IMR-90 (cell line): ENCODE results near the gene BORA. TPM values are rescaled to one million over a fixed set of nuclear protein-coding genes. Genes with fewer than 3 reads are reported as not detected.
A peak's percentile ranks its signal among the peaks of the same experiment; 100 is the strongest.

ENCODE experiments used
- ATAC-seq: fragments of 200-7000 bp; cut with Tn5 transposase; 2 replicates; pipeline ENCODE4 v1.9.1; 2020; ENCODE audit warnings: low read depth, mild to moderate bottlenecking, moderate library complexity
- BruUV-seq: library from RNA; stranded (reverse); fragments of 400-500 nt; replicated peaks from 2 replicates; lab custom pipeline; 2021; lab: Mats Ljungman, UMichigan
- CTCF ChIA-PET: fragments of 300-600 bp; formaldehyde crosslinking; extraction: SDS; loops from one replicate; lab custom pipeline; 2021; ENCODE audit warnings: antibody characterized with exemption; lab: Yijun Ruan, JAX
- POLR2A ChIA-PET: fragments of 300-600 bp; sonication (Branson Sonifier 250); formaldehyde crosslinking; loops from one replicate; lab custom pipeline; 2022; ENCODE audit warnings: antibody characterized with exemption; ENCODE audit not compliant: unreplicated experiment; lab: Charles Lee
- DNase-seq: peaks from one replicate; pipeline ENCODE4 v3.0.0; 2013
- H2AFZ ChIP-seq: replicated peaks from 2 replicates; pipeline ENCODE3; 2013; ENCODE audit warnings: low read length, mild to moderate bottlenecking; ENCODE audit not compliant: poor library complexity
- H2AK5ac ChIP-seq: 2 replicates; pipeline ENCODE4 v1.6.1; 2013; ENCODE audit warnings: low read depth, low read length, inconsistent platforms
- H2AK9ac ChIP-seq: replicated peaks from 2 replicates; pipeline ENCODE3; 2013; ENCODE audit warnings: mild to moderate bottlenecking, low read depth, low read length, moderate library complexity; ENCODE audit not compliant: poor library complexity
- H2BK120ac ChIP-seq: 2 replicates; pipeline ENCODE4 v1.6.1; 2013; ENCODE audit warnings: low read depth, low read length, inconsistent platforms
- H2BK15ac ChIP-seq: 3 replicates; pipeline ENCODE4 v1.6.1; 2013; ENCODE audit warnings: low read depth, low read length, inconsistent platforms
- H2BK20ac ChIP-seq: 2 replicates; pipeline ENCODE4 v1.6.1; 2013; ENCODE audit warnings: low read depth, mild to moderate bottlenecking, inconsistent platforms, low read length, moderate library complexity
- H2BK5ac ChIP-seq: 2 replicates; pipeline ENCODE4 v1.6.1; 2013; ENCODE audit warnings: mild to moderate bottlenecking, low read depth, low read length, inconsistent platforms; ENCODE audit not compliant: poor library complexity, severe bottlenecking
- H3K14ac ChIP-seq: replicated peaks from 2 replicates; pipeline ENCODE4 v1.6.1; 2013; ENCODE audit warnings: low read depth, low read length, inconsistent platforms
- H3K18ac ChIP-seq: 2 replicates; pipeline ENCODE4 v1.6.1; 2013; ENCODE audit warnings: low read depth, low read length, control low read depth
- H3K23ac ChIP-seq: 2 replicates; pipeline ENCODE4 v1.6.1; 2013; ENCODE audit warnings: low read depth, low read length, inconsistent platforms
- H3K27ac ChIP-seq: 2 replicates; pipeline ENCODE4 v1.5.1; 2013; ENCODE audit warnings: mild to moderate bottlenecking, control low read depth, low read length; ENCODE audit not compliant: insufficient read depth
- H3K27me3 ChIP-seq: 2 replicates; pipeline ENCODE4 v1.6.1; 2013; ENCODE audit warnings: low read length; ENCODE audit not compliant: control insufficient read depth, insufficient read depth
- H3K36me3 ChIP-seq: 2 replicates; pipeline ENCODE4 v1.6.1; 2013; ENCODE audit warnings: low read length, mixed read lengths; ENCODE audit not compliant: control insufficient read depth, insufficient read depth
- H3K4ac ChIP-seq: 2 replicates; pipeline ENCODE4 v1.6.1; 2013; ENCODE audit warnings: low read depth, low read length, inconsistent platforms
- H3K4me1 ChIP-seq: 2 replicates; pipeline ENCODE4 v1.6.1; 2013; ENCODE audit warnings: low read length, mixed read lengths; ENCODE audit not compliant: control insufficient read depth, insufficient read depth
- H3K4me2 ChIP-seq: 2 replicates; pipeline ENCODE4 v1.6.1; 2013; ENCODE audit warnings: low read depth, mild to moderate bottlenecking, control low read depth, low read length, moderate library complexity
- H3K4me3 ChIP-seq: 2 replicates; pipeline ENCODE4 v1.5.1; 2013; ENCODE audit warnings: low read depth, mild to moderate bottlenecking, control low read depth, low read length, moderate library complexity; ENCODE audit not compliant: insufficient read depth
- H3K56ac ChIP-seq: 2 replicates; pipeline ENCODE4 v1.6.1; 2013; ENCODE audit warnings: low read length, inconsistent platforms; ENCODE audit not compliant: insufficient read depth; ENCODE audit errors: extremely low read depth
- H3K79me1 ChIP-seq, 2 experiments: 2 replicates each; pipeline ENCODE4 v1.6.1; 2013; ENCODE audit warnings: low read length in 2 of 2, inconsistent platforms in 1 of 2, low read depth in 1 of 2
- H3K9ac ChIP-seq: 2 replicates; pipeline ENCODE4 v1.6.1; 2013; ENCODE audit warnings: low read depth, low read length, control low read depth
- H3K9me1 ChIP-seq: 2 replicates; pipeline ENCODE4 v1.6.1; 2013; ENCODE audit warnings: low read length, inconsistent platforms; ENCODE audit not compliant: insufficient read depth
- H3K9me3 ChIP-seq: 2 replicates; pipeline ENCODE4 v1.6.1; 2013; ENCODE audit warnings: low read length; ENCODE audit not compliant: control insufficient read depth, insufficient read depth
- H4K20me1 ChIP-seq: 2 replicates; pipeline ENCODE4 v1.6.1; 2013; ENCODE audit warnings: low read length, inconsistent platforms; ENCODE audit not compliant: insufficient read depth
- H4K5ac ChIP-seq: 2 replicates; pipeline ENCODE4 v1.6.1; 2013; ENCODE audit warnings: mild to moderate bottlenecking, low read depth, low read length, control low read depth
- H4K8ac ChIP-seq, 2 experiments: 2 replicates each; pipeline ENCODE4 v1.6.1; 2013; ENCODE audit warnings: low read depth in 2 of 2, low read length in 2 of 2, control low read depth in 1 of 2, inconsistent platforms in 1 of 2
- H4K91ac ChIP-seq: 2 replicates; pipeline ENCODE4 v1.6.1; 2013; ENCODE audit warnings: low read depth, low read length, inconsistent platforms; ENCODE audit not compliant: insufficient read depth
- BHLHE40 ChIP-seq: fragments of 150-350 bp; IDR thresholded peaks from 2 replicates; pipeline ENCODE4 v1.6.1; 2016; ENCODE audit warnings: mild to moderate bottlenecking, low read depth, low read length
- CEBPB ChIP-seq: IDR thresholded peaks from 2 replicates; pipeline ENCODE4 v1.6.1; 2012; ENCODE audit warnings: low read depth, low read length, improper control_type of control experiment
- CHD1 ChIP-seq: IDR thresholded peaks from 2 replicates; pipeline ENCODE4 v1.6.1; 2012; ENCODE audit warnings: low read depth, low read length, improper control_type of control experiment
- CTCF ChIP-seq: conservative IDR thresholded peaks from 2 replicates; pipeline ENCODE4 v1.5.1; 2012; ENCODE audit warnings: mild to moderate bottlenecking, low read depth, low read length, improper control_type of control experiment
- ELK1 ChIP-seq: fragments of 150-350 bp; IDR thresholded peaks from 2 replicates; pipeline ENCODE4 v1.6.1; 2016; ENCODE audit warnings: low read depth, mild to moderate bottlenecking, low read length, moderate library complexity, borderline replicate concordance
- FOS ChIP-seq: fragments of 150-350 bp; IDR thresholded peaks from 2 replicates; pipeline ENCODE4 v1.6.1; 2016; ENCODE audit warnings: low read depth, low read length
- MAZ ChIP-seq: IDR thresholded peaks from 2 replicates; pipeline ENCODE4 v1.6.1; 2012; ENCODE audit warnings: low read depth, mild to moderate bottlenecking, low read length, improper control_type of control experiment, moderate library complexity, borderline replicate concordance
- MXI1 ChIP-seq: IDR thresholded peaks from 2 replicates; pipeline ENCODE4 v1.6.1; 2012; ENCODE audit warnings: low read depth, mild to moderate bottlenecking, low read length, moderate library complexity, borderline replicate concordance
- NFE2L2 ChIP-seq: fragments of 150-350 bp; IDR thresholded peaks from 2 replicates; pipeline ENCODE4 v1.6.1; 2016; ENCODE audit warnings: low read depth, mild to moderate bottlenecking, low read length
- POLR2A ChIP-seq: IDR thresholded peaks from 2 replicates; pipeline ENCODE4 v1.6.1; 2012; ENCODE audit warnings: mild to moderate bottlenecking, low read depth, low read length
- RAD21 ChIP-seq: IDR thresholded peaks from 2 replicates; pipeline ENCODE4 v1.6.1; 2012; ENCODE audit warnings: low read length, improper control_type of control experiment
- RCOR1 ChIP-seq: IDR thresholded peaks from 2 replicates; pipeline ENCODE4 v1.6.1; 2012; ENCODE audit warnings: mild to moderate bottlenecking, low read length, improper control_type of control experiment; ENCODE audit not compliant: insufficient replicate concordance
- RFX5 ChIP-seq: IDR thresholded peaks from 2 replicates; pipeline ENCODE4 v1.8.0; 2012; ENCODE audit warnings: low read depth, mild to moderate bottlenecking, low read length, moderate library complexity
- SMC3 ChIP-seq: fragments of 150-350 bp; IDR thresholded peaks from 2 replicates; pipeline ENCODE4 v1.6.1; 2016; ENCODE audit warnings: low read depth, mild to moderate bottlenecking, antibody characterized with exemption, low read length, moderate library complexity
- USF2 ChIP-seq: fragments of 150-350 bp; IDR thresholded peaks from 2 replicates; pipeline ENCODE4 v1.6.1; 2017; ENCODE audit warnings: mild to moderate bottlenecking, antibody characterized with exemption, low read length, low read depth
- WGBS, 2 experiments: methylation state at CpG; one replicate each; pipeline versions ENCODE4 v1.1.5 to v1.1.7; 2013; ENCODE audit warnings: missing lambda C conversion rate in 2 of 2; ENCODE audit not compliant: insufficient read length in 1 of 2; ENCODE audit errors: extremely low coverage in 2 of 2; 5-methylcytosine and 5-hydroxymethylcytosine counted together
- dilution Hi-C: fragments of 300-500 bp; cut with HindIII; formaldehyde crosslinking; loops from one replicate; pipeline ENCODE4 v1.14.3; 2018; ENCODE audit warnings: low sequenced_read_pairs; ENCODE audit not compliant: unreplicated experiment
- in situ Hi-C: fragments of 300-500 bp; cut with MboI; formaldehyde crosslinking; loops from 3 replicates; pipeline ENCODE4 v1.14.3; 2019; ENCODE audit warnings: low sequenced_read_pairs, inconsistent platforms, mixed read lengths
- intact Hi-C: fragments of 100-400 bp; cut with micrococcal nuclease; formaldehyde crosslinking; loops from 2 replicates; pipeline ENCODE4 v1.10.0; 2022
- polyA plus RNA-seq, 3 experiments: library from polyadenylated mRNA; depleted of rRNA; stranded (reverse); fragments of >200 nt; gene quantifications; 2 replicates each; pipeline ENCODE4 v1.2.3, GENCODE V29; 2012; ENCODE audit warnings: low replicate concordance in 1 of 3
- total RNA-seq: library from RNA; depleted of rRNA; stranded (reverse); fragments of >200 nt; gene quantifications from 2 replicates; pipeline ENCODE4 v1.2.3, GENCODE V29; 2012

BORA gene
- total and polyA plus RNA-seq, 2 of the 4 experiments (the other 2 are of a cell fraction) = 4.0 to 12.2 TPM

GRCh38 chr13:72782717-72783116, 55.0 kb downstream of the BORA start:
- Histone ChIP-seq H2AK5ac (no peak overlapping the region), H3K9me3 (no peaks in the 10 kb centered on the region), H2BK15ac (no peak overlapping the region), H3K9ac (peak overlapping the region; percentile 69), H4K8ac (peak overlapping the region in 1 of 2 experiments; percentile 15; a peak in 2 of 4 replicates), H3K23ac (peak overlapping the region; percentile 54; the same call in 1 of the 2 replicates), H2AFZ (no peak overlapping the region), H4K5ac (no peak overlapping the region), H2AK9ac (no peak overlapping the region), H3K4me2 (peak overlapping the region; percentile 61), H3K18ac (no peak overlapping the region), H3K14ac (peak overlapping the region; percentile 33), H2BK120ac (no peak overlapping the region), H3K4ac (0 out of 2 replicates have a peak overlapping the region, but pooled peaks have one; percentile 18), H4K91ac (no peak overlapping the region), H3K36me3 (peaks cover 5% of the 10 kb centered on the region), H3K9me1 (peaks cover 4% of the 10 kb centered on the region; the same call in 1 of the 2 replicates), H3K27ac (peak overlapping the region; percentile 38; the same call in 1 of the 2 replicates), H3K79me1 (peaks cover 9 to 48% of the 10 kb centered on the region in 2 experiments), H2BK20ac (no peak overlapping the region), H3K4me1 (no peaks in the 10 kb centered on the region), H3K56ac (peak overlapping the region; percentile 51; the same call in 1 of the 2 replicates), H4K20me1 (peaks cover 5% of the 10 kb centered on the region; the same call in 1 of the 2 replicates), H2BK5ac (peak overlapping the region; percentile 73), H3K4me3 (peak overlapping the region; percentile 72), H3K27me3 (no peaks in the 10 kb centered on the region)
- POLR2A ChIA-PET = no interaction called here
- in situ Hi-C loops (no loop called here), intact Hi-C loops (no loop called here), dilution Hi-C loops (no loop called here)
- no peak for ATAC-seq
- no TSS peak for BruUV-seq
- DNase-seq = peak; percentile 10
- TF ChIP-seq BHLHE40 = no peak
- no peak for TF ChIP-seq CTCF
- no peak for TF ChIP-seq RFX5
- TF ChIP-seq FOS = no peak
- no peak for TF ChIP-seq SMC3
- TF ChIP-seq USF2 = no peak
- no peak for TF ChIP-seq POLR2A
- no peak for TF ChIP-seq MAZ
- TF ChIP-seq RAD21 = no peak
- TF ChIP-seq MXI1 = no peak
- no peak for TF ChIP-seq RCOR1
- no peak for TF ChIP-seq CHD1
- TF ChIP-seq ELK1 = no peak
- no peak for TF ChIP-seq NFE2L2
- TF ChIP-seq CEBPB = no peak
- WGBS, 2 experiments = no CpG with 5 or more reads among the region's 7 CpGs
- CTCF ChIA-PET = no interaction called here
